ENCODE results near the gene CAMP. TPM values are rescaled to one million over a fixed set of nuclear protein-coding genes. Genes with fewer than 3 reads are reported as not detected.

Gene CAMP
- total RNA-seq, 4 donors from 2014 or later = 0.65 to 0.83 TPM; not detected in 2

DNA sequence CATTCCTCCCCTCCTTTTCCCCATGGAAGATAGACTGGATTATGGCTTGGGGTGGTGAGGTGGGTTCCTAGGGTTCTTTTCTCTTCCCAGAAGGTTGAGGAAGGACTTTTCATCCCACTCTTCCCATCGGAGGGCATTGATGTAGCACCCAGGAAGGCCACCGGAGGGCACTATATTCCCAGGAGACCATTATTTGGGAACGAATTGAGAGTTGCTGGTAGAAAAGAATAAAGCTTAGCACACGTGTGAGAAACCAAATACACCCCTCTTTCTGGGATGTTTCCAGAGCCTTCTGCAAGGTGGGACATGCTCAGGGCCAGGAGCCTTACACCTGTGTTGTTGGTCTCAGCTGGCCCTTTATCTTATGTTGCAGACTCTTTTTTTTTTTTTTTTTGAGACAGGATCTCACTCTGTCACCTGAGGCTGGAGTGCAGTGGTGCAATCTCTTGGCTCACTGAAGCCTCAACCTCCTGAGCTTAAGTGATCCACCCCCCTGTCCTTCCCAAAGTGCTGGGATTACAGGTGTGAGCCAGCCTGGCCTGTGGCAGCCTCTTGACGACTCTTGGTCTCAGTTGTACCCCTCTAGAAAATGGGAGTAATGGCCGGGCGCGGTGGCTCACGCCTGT, 28.7 kb upstream of the CAMP start:
- TF ChIP-seq, protein P1, sequence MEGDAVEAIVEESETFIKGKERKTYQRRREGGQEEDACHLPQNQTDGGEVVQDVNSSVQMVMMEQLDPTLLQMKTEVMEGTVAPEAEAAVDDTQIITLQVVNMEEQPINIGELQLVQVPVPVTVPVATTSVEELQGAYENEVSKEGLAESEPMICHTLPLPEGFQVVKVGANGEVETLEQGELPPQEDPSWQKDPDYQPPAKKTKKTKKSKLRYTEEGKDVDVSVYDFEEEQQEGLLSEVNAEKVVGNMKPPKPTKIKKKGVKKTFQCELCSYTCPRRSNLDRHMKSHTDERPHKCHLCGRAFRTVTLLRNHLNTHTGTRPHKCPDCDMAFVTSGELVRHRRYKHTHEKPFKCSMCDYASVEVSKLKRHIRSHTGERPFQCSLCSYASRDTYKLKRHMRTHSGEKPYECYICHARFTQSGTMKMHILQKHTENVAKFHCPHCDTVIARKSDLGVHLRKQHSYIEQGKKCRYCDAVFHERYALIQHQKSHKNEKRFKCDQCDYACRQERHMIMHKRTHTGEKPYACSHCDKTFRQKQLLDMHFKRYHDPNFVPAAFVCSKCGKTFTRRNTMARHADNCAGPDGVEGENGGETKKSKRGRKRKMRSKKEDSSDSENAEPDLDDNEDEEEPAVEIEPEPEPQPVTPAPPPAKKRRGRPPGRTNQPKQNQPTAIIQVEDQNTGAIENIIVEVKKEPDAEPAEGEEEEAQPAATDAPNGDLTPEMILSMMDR (IDR thresholded peaks at IDR 0.05) = peak; percentile 56 to 76 (median 68)
- TF ChIP-seq EP300 (IDR thresholded peaks at IDR 0.05) (no peak), POLR2A (IDR thresholded peaks at IDR 0.05; ENCODE audit: low read depth) (no peak), POLR2AphosphoS5 (IDR thresholded peaks at IDR 0.05) (no peak)
- Histone ChIP-seq H3K9me3 (no peaks in the 10 kb centered on the region), H3K27ac (replicated peaks in 1 of 4) (no peak overlapping the region), H3K36me3 (no peaks in the 10 kb centered on the region), H3K27me3 (no peaks in the 10 kb centered on the region), H3K4me1 (peaks cover 0 to 6% (median 4%) of the 10 kb centered on the region in 4 donors), H3K4me3 (no peak overlapping the region)
- intact Hi-C loops (cut with DNase I) = no loop called here
- DNase-seq (ENCODE audit: extremely low spot score) = no peak
- WGBS = 53% methylated on average over 9 of the region's 9 CpGs

- no peaks in the 10 kb centered on the region for H3K9me3 ChIP-seq
- H3K36me3 ChIP-seq = no peaks in the 10 kb centered on the region
- no peak overlapping the region for H3K27ac ChIP-seq (replicated peaks in 1 of 4)
- intact Hi-C loops (cut with DNase I) = no loop called here
- TF ChIP-seq POLR2A (IDR thresholded peaks at IDR 0.05; ENCODE audit: low read depth) (no peak), POLR2AphosphoS5 (IDR thresholded peaks at IDR 0.05) (no peak), EP300 (IDR thresholded peaks at IDR 0.05) (no peak)
- TF ChIP-seq, protein P1 (IDR thresholded peaks at IDR 0.05) = no peak
- peaks cover 0 to 6% (median 4%) of the 10 kb centered on the region in 4 donors for H3K4me1 ChIP-seq
- no peak overlapping the region for H3K4me3 ChIP-seq
- no peak for DNase-seq (ENCODE audit: extremely low spot score)
- WGBS = 82% methylated on average over 1 of the region's 1 CpG
- no peaks in the 10 kb centered on the region for H3K27me3 ChIP-seq
These were observed 26.7 kb upstream of the CAMP start for GRCh38 chr3:48196611-48197010.

GRCh38 chr3:48199117-48199516, 24.2 kb upstream of the CAMP start:
- DNase-seq (ENCODE audit: extremely low spot score) = no peak
- peaks cover 0 to 6% (median 4%) of the 10 kb centered on the region in 4 donors for H3K4me1 ChIP-seq
- no peaks in the 10 kb centered on the region for H3K36me3 ChIP-seq
- no peak for TF ChIP-seq POLR2AphosphoS5 (IDR thresholded peaks at IDR 0.05)
- no peak for TF ChIP-seq EP300 (IDR thresholded peaks at IDR 0.05)
- TF ChIP-seq POLR2A (IDR thresholded peaks at IDR 0.05; ENCODE audit: low read depth) = no peak
- TF ChIP-seq, protein P1 (IDR thresholded peaks at IDR 0.05) = no peak
- H3K9me3 ChIP-seq = no peaks in the 10 kb centered on the region
- intact Hi-C loops (cut with DNase I) = no loop called here
- no peaks in the 10 kb centered on the region for H3K27me3 ChIP-seq
- H3K27ac ChIP-seq (replicated peaks in 1 of 4) = no peak overlapping the region
- H3K4me3 ChIP-seq = no peak overlapping the region

DNA sequence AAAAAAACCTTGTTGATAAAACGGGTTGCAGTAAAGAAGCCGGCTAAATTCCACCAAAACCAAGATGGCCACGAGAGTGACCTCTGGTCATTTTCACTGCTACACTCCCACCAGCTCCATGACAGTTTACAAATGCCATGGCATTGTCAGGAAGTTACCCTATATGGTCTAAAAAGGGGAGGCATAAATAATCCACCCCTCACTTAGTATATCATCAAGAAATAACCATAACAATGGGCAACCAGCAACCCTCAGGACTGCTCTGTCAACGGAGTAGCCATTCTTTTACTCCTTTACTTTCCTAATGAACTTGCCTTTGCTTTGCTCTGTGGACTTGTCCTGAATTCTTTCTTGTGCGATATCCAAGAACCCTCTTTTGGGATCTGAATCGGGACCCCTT, 20.7 kb upstream of the CAMP start:
- H3K4me1 ChIP-seq = no peaks in the 10 kb centered on the region
- intact Hi-C loops (cut with DNase I) = no loop called here
- DNase-seq (ENCODE audit: extremely low spot score) = no peak
- no peak for TF ChIP-seq EP300 (IDR thresholded peaks at IDR 0.05)
- TF ChIP-seq, protein P1 (IDR thresholded peaks at IDR 0.05) = no peak
- no peak for TF ChIP-seq POLR2A (IDR thresholded peaks at IDR 0.05; ENCODE audit: low read depth)
- TF ChIP-seq POLR2AphosphoS5 (IDR thresholded peaks at IDR 0.05) = no peak
- H3K36me3 ChIP-seq = no peaks in the 10 kb centered on the region
- no peak overlapping the region for H3K4me3 ChIP-seq
- H3K27me3 ChIP-seq = no peaks in the 10 kb centered on the region
- H3K9me3 ChIP-seq = no peaks in the 10 kb centered on the region
- 90% methylated on average over 6 of the region's 6 CpGs for WGBS
- no peak overlapping the region for H3K27ac ChIP-seq (replicated peaks in 1 of 4)

DNA sequence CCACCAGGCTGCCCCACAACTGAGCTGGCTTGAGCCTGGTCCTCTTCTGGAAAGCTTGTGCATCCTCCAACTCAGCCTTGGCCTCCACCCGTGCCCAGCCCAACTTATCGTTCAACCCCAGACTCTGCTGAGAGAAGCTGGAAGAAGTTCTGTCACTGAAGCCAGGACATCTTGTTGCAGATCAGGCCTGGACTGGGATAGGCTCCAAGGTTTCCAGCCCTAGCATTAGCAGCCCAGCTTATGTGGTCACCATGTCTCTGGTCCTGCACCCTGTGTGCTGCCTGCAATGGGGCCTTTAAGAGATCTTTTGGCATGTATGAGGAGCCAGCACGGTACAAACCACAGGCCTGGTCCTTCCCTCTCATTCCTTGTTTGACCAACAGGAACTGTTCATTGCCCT, 15.2 kb upstream of the CAMP start:
- Histone ChIP-seq H3K27ac (replicated peaks in 1 of 4) (no peak overlapping the region), H3K27me3 (no peaks in the 10 kb centered on the region), H3K4me1 (no peaks in the 10 kb centered on the region), H3K4me3 (no peak overlapping the region), H3K9me3 (no peaks in the 10 kb centered on the region), H3K36me3 (no peaks in the 10 kb centered on the region)
- 72% methylated on average over 2 of the region's 3 CpGs for WGBS
- TF ChIP-seq POLR2A (IDR thresholded peaks at IDR 0.05; ENCODE audit: low read depth) (no peak), POLR2AphosphoS5 (IDR thresholded peaks at IDR 0.05) (no peak), EP300 (IDR thresholded peaks at IDR 0.05) (no peak)
- TF ChIP-seq, protein P1 (IDR thresholded peaks at IDR 0.05) = no peak
- DNase-seq (ENCODE audit: extremely low spot score) = no peak
- intact Hi-C loops (cut with DNase I) = no loop called here

Measured in esophagus muscularis mucosa (tissue), 4 donors.